ENCODE results near the gene TMEM237. TPM values are rescaled to one million over a fixed set of nuclear protein-coding genes. Genes with fewer than 3 reads are reported as not detected.
A peak's percentile ranks its signal among the peaks of the same experiment; 100 is the strongest.

TMEM237 gene
- total and polyA plus RNA-seq, 7 donors: 7.0 to 19.5 (median 13.9) TPM

- no peaks in the 10 kb centered on the region for H3K27me3 ChIP-seq (ENCODE audit: insufficient read depth in 3 of 3, low read length in 2 of 3)
- intact Hi-C loops (cut with DNase I): loop anchor here (10.0 kb wide), 2 partner anchors 74 to 236 kb away; no protein-coding TSS in a partner anchor
- no peaks in the 10 kb centered on the region for H3K9me3 ChIP-seq
- H3K36me3 ChIP-seq (ENCODE audit: insufficient read depth in 1 of 2, low read depth in 1 of 2): peaks cover 8 to 100% of the 10 kb centered on the region in 2 donors
- no peak overlapping the region for H3K27ac ChIP-seq
- no peak overlapping the region for H3K4me3 ChIP-seq
- ATAC-seq (no peak), DNase-seq (no peak)
- WGBS, 3 donors: 68 to 78% (median 70%) methylated on average over 2 of the region's 2 CpGs
- H3K4me1 ChIP-seq: no peaks in the 10 kb centered on the region
- no peak for TF ChIP-seq CTCF (IDR thresholded peaks at IDR 0.05)
Measured at GRCh38 chr2:201630577-201630976, 12.7 kb downstream of the TMEM237 start.

- ATAC-seq (no peak), DNase-seq (no peak)
- TF ChIP-seq CTCF (IDR thresholded peaks at IDR 0.05): no peak
- 64 to 85% (median 71%) methylated on average over 2 of the region's 2 CpGs for WGBS, 3 donors
- Histone ChIP-seq H3K27ac (no peak overlapping the region), H3K4me1 (no peaks in the 10 kb centered on the region), H3K9me3 (no peaks in the 10 kb centered on the region), H3K4me3 (no peak overlapping the region), H3K36me3 (ENCODE audit: insufficient read depth in 1 of 2, low read depth in 1 of 2) (peaks cover 5 to 100% of the 10 kb centered on the region in 2 donors), H3K27me3 (ENCODE audit: insufficient read depth in 3 of 3, low read length in 2 of 3) (no peaks in the 10 kb centered on the region)
- intact Hi-C loops (cut with DNase I): loop anchor here in 1 of 2 donors (10.0 kb wide), 1 partner anchor 254 kb away; no protein-coding TSS in a partner anchor
Measured at GRCh38 chr2:201628545-201628944, 14.8 kb downstream of the TMEM237 start.

GRCh38 chr2:201622306-201622970 lies 20.9 kb downstream of the TMEM237 start:
- intact Hi-C loops (cut with DNase I): loop anchor here in 1 of 2 donors (10.0 kb wide), 1 partner anchor 248 kb away; no protein-coding TSS in a partner anchor
- H3K4me1 ChIP-seq: no peaks in the 10 kb centered on the region
- H3K4me3 ChIP-seq: no peak overlapping the region
- no peaks in the 10 kb centered on the region for H3K27me3 ChIP-seq (ENCODE audit: insufficient read depth in 3 of 3, low read length in 2 of 3)
- no peaks in the 10 kb centered on the region for H3K9me3 ChIP-seq
- no peak for TF ChIP-seq CTCF (IDR thresholded peaks at IDR 0.05)
- ATAC-seq: no peak
- peaks cover 0 to 46% of the 10 kb centered on the region in 2 donors for H3K36me3 ChIP-seq (ENCODE audit: insufficient read depth in 1 of 2, low read depth in 1 of 2)
- 67 to 78% (median 68%) methylated on average over 5 of the region's 5 CpGs for WGBS, 3 donors
- no peak for DNase-seq
- peak overlapping the region; percentile 21 for H3K27ac ChIP-seq

GRCh38 chr2:201621293-201621999 lies 21.9 kb downstream of the TMEM237 start:
- Histone ChIP-seq H3K36me3 (ENCODE audit: insufficient read depth in 1 of 2, low read depth in 1 of 2) (peaks cover 0 to 36% of the 10 kb centered on the region in 2 donors), H3K4me3 (no peak overlapping the region), H3K9me3 (no peaks in the 10 kb centered on the region), H3K4me1 (no peaks in the 10 kb centered on the region), H3K27me3 (ENCODE audit: insufficient read depth in 3 of 3, low read length in 2 of 3) (no peaks in the 10 kb centered on the region), H3K27ac (peak overlapping the region; percentile 27)
- ATAC-seq: peak; percentile 10 to 81 (median 68)
- DNase-seq: no peak
- no peak for TF ChIP-seq CTCF (IDR thresholded peaks at IDR 0.05)
- WGBS, 3 donors: 62 to 79% (median 67%) methylated on average over 4 of the region's 4 CpGs
- intact Hi-C loops (cut with DNase I): loop anchor here in 1 of 2 donors (10.0 kb wide), 1 partner anchor 247 kb away; no protein-coding TSS in a partner anchor

All from psoas muscle (tissue), 8 donors.